ENCODE measurements around the gene PARD3.

PARD3 gene

GRCh38 chr10:34494012-34494411 lies 321.1 kb downstream of the PARD3 start:
- DNase-seq (ENCODE audit: low read depth, low spot score), result no peak
- CTCF ChIA-PET, result no interaction called here
- no peak overlapping the region for H3K4me3 ChIP-seq (ENCODE audit: low read depth, low read length)
- POLR2A ChIA-PET, result no interaction called here
- TF ChIP-seq, protein P1, sequence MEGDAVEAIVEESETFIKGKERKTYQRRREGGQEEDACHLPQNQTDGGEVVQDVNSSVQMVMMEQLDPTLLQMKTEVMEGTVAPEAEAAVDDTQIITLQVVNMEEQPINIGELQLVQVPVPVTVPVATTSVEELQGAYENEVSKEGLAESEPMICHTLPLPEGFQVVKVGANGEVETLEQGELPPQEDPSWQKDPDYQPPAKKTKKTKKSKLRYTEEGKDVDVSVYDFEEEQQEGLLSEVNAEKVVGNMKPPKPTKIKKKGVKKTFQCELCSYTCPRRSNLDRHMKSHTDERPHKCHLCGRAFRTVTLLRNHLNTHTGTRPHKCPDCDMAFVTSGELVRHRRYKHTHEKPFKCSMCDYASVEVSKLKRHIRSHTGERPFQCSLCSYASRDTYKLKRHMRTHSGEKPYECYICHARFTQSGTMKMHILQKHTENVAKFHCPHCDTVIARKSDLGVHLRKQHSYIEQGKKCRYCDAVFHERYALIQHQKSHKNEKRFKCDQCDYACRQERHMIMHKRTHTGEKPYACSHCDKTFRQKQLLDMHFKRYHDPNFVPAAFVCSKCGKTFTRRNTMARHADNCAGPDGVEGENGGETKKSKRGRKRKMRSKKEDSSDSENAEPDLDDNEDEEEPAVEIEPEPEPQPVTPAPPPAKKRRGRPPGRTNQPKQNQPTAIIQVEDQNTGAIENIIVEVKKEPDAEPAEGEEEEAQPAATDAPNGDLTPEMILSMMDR (IDR thresholded peaks at IDR 0.05; ENCODE audit: insufficient read depth, low read length, missing control alignments), result no peak

- CTCF ChIA-PET, result interaction anchor here (1.0 kb wide), 2 partner anchors 15 to 1299 kb away, joined by 3 read pairs; no protein-coding TSS in a partner anchor
- DNase-seq (ENCODE audit: low read depth, low spot score), result no peak
- POLR2A ChIA-PET, result no interaction called here
- no peak overlapping the region for H3K4me3 ChIP-seq (ENCODE audit: low read depth, low read length)
- TF ChIP-seq, protein P1 (IDR thresholded peaks at IDR 0.05; ENCODE audit: insufficient read depth, low read length, missing control alignments), result no peak
These were observed 323.0 kb downstream of the PARD3 start for GRCh38 chr10:34492081-34492480.

- DNase-seq (ENCODE audit: low read depth, low spot score), result no peak
- TF ChIP-seq, protein P1 (IDR thresholded peaks at IDR 0.05; ENCODE audit: insufficient read depth, low read length, missing control alignments), result no peak
- CTCF ChIA-PET, result interaction anchor here (1.0 to 2.0 kb wide), 3 partner anchors 15 to 1298 kb away, joined by 3 to 8 read pairs (median 3); no protein-coding TSS in a partner anchor
- POLR2A ChIA-PET, result no interaction called here
- H3K4me3 ChIP-seq (ENCODE audit: low read depth, low read length), result no peak overlapping the region
These were observed 323.4 kb downstream of the PARD3 start for GRCh38 chr10:34491678-34492077.

- H3K4me3 ChIP-seq (ENCODE audit: low read depth, low read length), result no peak overlapping the region
- TF ChIP-seq, protein P1 (IDR thresholded peaks at IDR 0.05; ENCODE audit: insufficient read depth, low read length, missing control alignments), result no peak
- ChIA-PET CTCF (interaction anchor here (2.0 kb wide), 1 partner anchor 148 kb away, joined by 8 read pairs; no protein-coding TSS in a partner anchor), POLR2A (no interaction called here)
- DNase-seq (ENCODE audit: low read depth, low spot score), result peak; percentile 28
These were observed 324.9 kb downstream of the PARD3 start for GRCh38 chr10:34489973-34490745.

- DNase-seq (ENCODE audit: low read depth, low spot score), result no peak
- no peak overlapping the region for H3K4me3 ChIP-seq (ENCODE audit: low read depth, low read length)
- ChIA-PET POLR2A (no interaction called here), CTCF (interaction anchor here (2.0 kb wide), 1 partner anchor 149 kb away, joined by 8 read pairs; no protein-coding TSS in a partner anchor)
- TF ChIP-seq, protein P1 (IDR thresholded peaks at IDR 0.05; ENCODE audit: insufficient read depth, low read length, missing control alignments), result no peak
These were observed 325.7 kb downstream of the PARD3 start for GRCh38 chr10:34489411-34489810.

GRCh38 chr10:34488476-34489130 lies 326.5 kb downstream of the PARD3 start:
- CTCF ChIA-PET, result no interaction called here
- H3K4me3 ChIP-seq (ENCODE audit: low read depth, low read length), result no peak overlapping the region
- POLR2A ChIA-PET, result no interaction called here
- TF ChIP-seq, protein P1 (IDR thresholded peaks at IDR 0.05; ENCODE audit: insufficient read depth, low read length, missing control alignments), result no peak
- no peak for DNase-seq (ENCODE audit: low read depth, low spot score)

Data from AG04449 (cell line).